GM12874 (cell line): ENCODE data around the gene RPL26.

Source experiments
- TF ChIP-seq, protein P1 (sequence below): IDR thresholded peaks from 2 replicates; pipeline ENCODE4 v1.5.1; 2011; ENCODE audit warnings: low read depth, mild to moderate bottlenecking, control low read depth, low read length, moderate library complexity; ENCODE audit not compliant: insufficient read depth

RPL26 gene

DNA sequence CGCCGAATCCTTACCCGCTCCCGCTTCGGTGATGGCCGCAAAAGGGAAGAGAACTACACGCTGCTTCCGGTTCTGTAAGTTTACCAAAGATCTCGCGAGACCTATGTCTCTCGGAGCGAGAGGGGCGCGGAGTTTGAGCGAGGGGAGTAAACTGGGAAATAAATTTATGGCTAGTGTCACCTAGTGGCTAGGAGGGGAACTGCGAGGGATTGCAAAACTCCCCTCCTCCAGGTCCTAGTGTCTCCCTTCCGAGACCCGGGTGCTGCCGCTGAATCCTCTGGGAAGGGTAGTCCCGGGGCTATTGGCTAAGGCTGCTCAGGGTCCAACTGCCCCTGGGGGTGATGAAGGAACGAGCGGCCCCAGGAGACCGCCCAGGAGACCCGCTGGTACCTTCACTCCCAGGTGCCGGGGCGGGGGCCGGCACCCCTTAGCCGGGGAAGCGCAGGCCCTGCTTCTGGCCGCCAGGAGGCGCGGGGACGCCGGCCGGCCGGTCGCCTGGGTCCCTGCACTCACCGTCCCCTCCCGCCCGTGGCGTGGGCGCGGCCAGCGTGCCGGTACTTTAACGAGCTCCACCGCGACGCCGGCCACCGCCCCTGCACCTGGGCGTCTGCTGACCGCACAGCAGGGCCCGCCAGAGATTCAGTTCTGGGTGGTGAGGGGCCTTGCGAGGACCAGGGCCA, at the start of gene RPL26:
Gene RPL26 (minus strand): TSS at position 51 of the 680 bp plus-strand sequence. CDS start 883 bp downstream, outside the sequence.
- TF ChIP-seq, protein P1, sequence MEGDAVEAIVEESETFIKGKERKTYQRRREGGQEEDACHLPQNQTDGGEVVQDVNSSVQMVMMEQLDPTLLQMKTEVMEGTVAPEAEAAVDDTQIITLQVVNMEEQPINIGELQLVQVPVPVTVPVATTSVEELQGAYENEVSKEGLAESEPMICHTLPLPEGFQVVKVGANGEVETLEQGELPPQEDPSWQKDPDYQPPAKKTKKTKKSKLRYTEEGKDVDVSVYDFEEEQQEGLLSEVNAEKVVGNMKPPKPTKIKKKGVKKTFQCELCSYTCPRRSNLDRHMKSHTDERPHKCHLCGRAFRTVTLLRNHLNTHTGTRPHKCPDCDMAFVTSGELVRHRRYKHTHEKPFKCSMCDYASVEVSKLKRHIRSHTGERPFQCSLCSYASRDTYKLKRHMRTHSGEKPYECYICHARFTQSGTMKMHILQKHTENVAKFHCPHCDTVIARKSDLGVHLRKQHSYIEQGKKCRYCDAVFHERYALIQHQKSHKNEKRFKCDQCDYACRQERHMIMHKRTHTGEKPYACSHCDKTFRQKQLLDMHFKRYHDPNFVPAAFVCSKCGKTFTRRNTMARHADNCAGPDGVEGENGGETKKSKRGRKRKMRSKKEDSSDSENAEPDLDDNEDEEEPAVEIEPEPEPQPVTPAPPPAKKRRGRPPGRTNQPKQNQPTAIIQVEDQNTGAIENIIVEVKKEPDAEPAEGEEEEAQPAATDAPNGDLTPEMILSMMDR = peak; percentile 81

DNA sequence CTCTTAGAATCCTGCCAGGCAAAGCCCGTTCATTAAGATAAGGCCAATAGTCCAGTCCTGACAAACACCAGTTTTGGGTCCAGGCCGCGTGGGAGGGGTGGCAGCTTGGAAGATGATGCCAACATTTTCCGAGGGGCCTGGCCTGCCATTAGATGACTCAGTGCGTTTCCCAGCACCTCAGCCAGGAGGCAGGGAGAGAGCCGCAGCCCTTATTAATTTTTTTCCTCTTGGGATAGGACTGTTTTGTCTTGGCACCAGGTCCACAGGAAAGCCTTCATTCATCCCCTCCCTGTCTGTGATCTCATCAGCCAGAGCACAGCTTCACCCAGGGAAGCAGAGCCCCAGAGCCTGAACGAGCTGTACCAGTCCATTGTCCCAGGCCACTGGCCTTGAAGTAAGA, 48.0 kb upstream of the RPL26 start:
- TF ChIP-seq, protein P1 = no peak

DNA sequence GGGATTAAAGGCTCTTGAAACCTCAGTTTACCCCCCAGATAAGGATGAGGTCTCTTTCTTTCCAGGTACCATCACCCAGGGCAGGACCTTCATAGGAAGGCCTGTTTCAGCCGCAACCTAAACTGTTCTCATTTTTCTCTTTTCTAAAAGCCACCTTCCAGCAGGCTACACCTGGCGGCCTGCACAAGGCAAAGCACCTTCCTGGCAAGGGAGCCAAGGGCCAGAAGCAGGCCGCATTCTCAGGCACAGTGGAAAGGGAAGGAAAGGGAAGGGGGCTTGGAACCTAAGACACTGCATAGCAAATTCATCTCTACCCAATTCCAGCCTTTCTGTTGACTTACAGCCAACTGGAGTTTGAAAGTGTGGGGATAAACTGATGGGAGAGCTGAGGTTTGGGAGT, 43.8 kb upstream of the RPL26 start:
- TF ChIP-seq, protein P1 = no peak

DNA sequence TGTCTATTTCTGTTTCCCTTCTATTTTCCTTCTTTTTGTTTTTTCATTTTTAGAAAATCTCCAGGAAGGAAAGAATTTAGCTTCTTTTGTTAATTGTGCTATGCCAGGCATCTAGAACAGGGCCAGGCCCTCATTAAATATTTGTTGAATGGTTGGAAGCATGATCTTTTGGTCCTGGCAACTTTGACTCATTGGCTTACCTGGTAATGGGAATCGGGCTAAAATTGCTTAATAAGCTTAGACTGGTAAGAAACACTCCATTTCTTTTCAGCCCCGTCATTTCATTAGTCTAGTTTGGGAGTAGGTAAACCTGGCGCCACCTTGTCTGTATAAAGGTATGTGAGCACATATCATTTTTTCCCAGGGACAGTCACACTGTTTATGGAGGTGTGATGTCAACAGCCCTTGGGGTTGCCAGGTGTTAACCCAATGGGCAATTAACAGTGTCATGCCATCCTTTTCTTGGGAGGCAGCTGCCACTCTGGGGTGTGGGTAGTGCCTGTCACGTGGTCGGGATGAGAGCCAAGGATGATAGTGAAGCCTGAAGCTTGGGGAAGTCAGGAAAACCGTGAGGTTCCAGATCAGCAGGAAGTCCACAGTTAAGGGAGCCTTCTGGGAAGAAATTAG, 43.2 kb upstream of the RPL26 start:
- TF ChIP-seq, protein P1 = no peak

DNA sequence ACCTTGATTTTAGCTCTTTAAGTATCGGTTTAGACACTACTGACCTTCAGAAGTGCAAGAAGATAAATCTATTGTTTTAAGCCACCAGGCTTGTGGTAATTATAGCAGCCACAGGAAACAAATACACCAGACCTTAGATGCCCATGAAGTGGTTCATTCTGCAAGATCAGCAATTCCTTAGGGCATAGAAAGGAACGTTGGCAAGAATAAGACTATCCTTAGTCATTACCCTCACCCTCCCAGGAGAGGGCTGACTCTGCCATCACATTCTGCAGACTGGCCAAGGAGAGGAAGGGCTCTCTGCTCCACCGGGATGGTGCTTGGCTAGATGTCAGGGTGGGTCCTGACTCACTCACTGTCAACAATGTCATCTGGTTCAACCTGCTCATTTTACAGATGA, 38.6 kb upstream of the RPL26 start:
- TF ChIP-seq, protein P1 = no peak

DNA sequence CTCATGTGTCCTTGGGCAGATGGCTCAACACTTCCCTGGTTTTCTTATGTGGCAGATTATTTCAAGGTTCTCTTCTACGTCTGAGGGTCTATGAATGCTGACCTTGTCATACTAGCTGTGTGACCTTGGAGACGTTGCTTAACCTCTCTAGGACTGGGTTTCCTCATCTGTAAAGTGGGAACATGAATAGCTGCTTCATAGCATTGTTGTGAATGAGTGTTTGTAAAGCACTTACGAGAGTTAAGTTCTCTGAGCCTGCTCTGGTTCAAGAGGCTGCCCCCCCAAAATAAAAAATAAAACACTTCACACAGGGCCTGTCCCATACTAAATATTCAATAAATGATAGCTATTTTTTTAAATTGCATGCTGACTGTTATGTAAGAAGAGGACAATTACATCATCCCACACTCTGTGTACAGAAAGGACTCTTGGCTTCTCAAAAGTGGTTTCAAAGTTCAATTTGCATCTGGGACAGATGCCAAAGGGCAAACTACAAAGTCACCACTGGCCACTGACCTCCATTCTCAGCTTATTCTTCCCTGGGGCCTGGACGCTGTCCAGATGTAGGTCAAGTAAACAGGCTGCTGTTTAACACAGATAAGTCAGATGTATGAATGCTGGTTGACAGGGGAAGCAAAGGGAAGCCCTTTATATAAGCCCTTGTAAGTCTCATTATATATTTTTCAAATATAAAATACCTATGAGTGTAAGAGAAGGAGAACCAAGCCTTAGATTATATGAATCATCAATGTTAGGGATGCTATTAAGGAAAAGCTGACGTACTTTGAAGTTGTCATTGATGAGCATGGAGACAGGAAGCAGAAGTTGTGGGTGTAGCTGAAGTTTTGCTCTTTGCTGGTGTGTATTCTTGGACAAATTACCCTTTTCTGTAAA, 37.3 kb upstream of the RPL26 start:
- TF ChIP-seq, protein P1 = no peak

DNA sequence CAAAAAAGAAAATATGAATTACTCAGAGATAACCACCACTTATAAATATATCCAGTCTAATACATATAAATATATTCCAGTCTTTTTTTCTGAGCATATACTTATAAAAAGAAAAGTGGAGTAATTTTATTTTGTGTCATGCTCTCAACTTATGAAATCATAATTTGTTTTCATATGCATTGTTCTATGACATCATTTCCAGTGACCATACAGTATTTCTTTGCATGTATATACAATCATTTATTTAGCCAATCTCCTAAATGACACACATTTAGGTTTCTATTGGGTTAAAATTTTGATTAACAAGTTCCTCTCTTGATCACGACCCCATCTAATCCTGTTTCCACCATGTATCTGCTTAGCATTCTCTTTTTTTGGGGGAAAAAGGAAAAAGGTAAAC, 36.3 kb upstream of the RPL26 start:
- TF ChIP-seq, protein P1 = no peak
